Stimulated activated effector memory CD8-positive, alpha-beta T cell treated with anti-CD3 and anti-CD28 coated beads, Interleukin-12 subunit alpha, Interleukin-12 subunit beta, amount 100 ng/mL, for 72 hours (primary cell): ENCODE data around the gene NIM1K.
"Not testable (repeated sequence)": the region's sequence is repeated elsewhere in the genome, so short reads cannot be mapped to it uniquely, and the experiment has no call there.

Source experiments
- ATAC-seq: fragments of 150-1000 bp; cut with Tn5 transposase; 2 replicates; pipeline ENCODE4 v1.10.0; 2021
- DNase-seq, 2 donors: peaks; one replicate each; pipeline ENCODE4 v3.0.0; 2021 to 2022; ENCODE audit warnings: low spot score in 2 of 2
- H3K27ac Mint-ChIP-seq: one replicate; pipeline ENCODE4 v1.8.0; 2022; ENCODE audit warnings: mild to moderate bottlenecking, mixed read lengths
- H3K36me3 Mint-ChIP-seq: one replicate; pipeline ENCODE4 v1.8.0; 2022; ENCODE audit warnings: mild to moderate bottlenecking, mixed read lengths
- H3K4me1 Mint-ChIP-seq: one replicate; pipeline ENCODE4 v1.8.0; 2022; ENCODE audit warnings: mixed read lengths
- H3K4me3 Mint-ChIP-seq: one replicate; pipeline ENCODE4 v1.8.0; 2022; ENCODE audit warnings: mild to moderate bottlenecking, mixed read lengths
- H3K9me3 Mint-ChIP-seq: one replicate; pipeline ENCODE4 v1.8.0; 2022; ENCODE audit warnings: mixed read lengths

Gene NIM1K

DNA sequence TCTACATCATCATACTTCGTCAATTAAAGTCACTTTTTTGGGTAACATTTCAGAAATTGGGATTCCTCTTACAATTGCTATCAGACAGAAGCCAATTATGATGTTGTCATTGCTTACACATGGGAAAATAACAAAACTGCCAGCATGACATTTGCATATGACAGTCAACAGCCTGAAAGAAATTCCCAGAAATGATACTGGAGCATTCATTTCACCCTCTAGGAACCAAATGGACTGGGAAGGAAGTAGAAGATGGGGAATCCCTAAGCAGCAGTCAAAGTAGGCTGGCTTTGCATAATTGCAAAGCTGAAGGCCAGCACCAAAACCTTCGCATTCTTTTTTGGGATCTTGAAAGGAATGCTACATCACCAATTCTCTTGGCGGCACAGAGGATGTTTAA is 110.5 kb downstream of the NIM1K start:
- no peak overlapping the region for H3K27ac Mint-ChIP-seq
- H3K4me1 Mint-ChIP-seq = peaks cover 60% of the 10 kb centered on the region
- ATAC-seq (no peak), DNase-seq (no peak)
- H3K4me3 Mint-ChIP-seq = no peak overlapping the region
- peaks cover 100% of the 10 kb centered on the region for H3K36me3 Mint-ChIP-seq
- no peaks in the 10 kb centered on the region for H3K9me3 Mint-ChIP-seq

DNA sequence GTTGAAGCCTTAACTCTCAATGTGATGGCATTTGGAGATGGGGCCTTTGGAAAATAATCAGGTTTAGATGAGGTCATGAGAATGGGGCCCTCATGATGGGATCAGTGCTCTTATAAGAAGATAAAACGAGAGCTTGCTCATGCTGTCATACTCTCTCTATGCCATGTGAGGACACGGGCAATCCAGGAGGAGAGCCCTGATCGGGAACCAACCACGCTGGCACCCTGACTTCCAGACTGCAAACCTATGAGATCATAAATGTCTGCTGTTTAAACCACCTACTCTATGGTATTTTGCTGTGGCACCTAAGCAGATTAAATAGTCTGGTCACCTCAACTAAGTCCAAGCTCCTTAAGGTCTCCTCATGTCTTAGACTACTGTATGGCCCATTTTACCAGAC is 111.2 kb downstream of the NIM1K start:
- Mint-ChIP-seq H3K9me3 (no peaks in the 10 kb centered on the region), H3K36me3 (peaks cover 100% of the 10 kb centered on the region), H3K4me3 (peak overlapping the region; percentile 50), H3K27ac (peak overlapping the region; percentile 92), H3K4me1 (peaks cover 60% of the 10 kb centered on the region)
- ATAC-seq (no peak), DNase-seq (no peak)

DNA sequence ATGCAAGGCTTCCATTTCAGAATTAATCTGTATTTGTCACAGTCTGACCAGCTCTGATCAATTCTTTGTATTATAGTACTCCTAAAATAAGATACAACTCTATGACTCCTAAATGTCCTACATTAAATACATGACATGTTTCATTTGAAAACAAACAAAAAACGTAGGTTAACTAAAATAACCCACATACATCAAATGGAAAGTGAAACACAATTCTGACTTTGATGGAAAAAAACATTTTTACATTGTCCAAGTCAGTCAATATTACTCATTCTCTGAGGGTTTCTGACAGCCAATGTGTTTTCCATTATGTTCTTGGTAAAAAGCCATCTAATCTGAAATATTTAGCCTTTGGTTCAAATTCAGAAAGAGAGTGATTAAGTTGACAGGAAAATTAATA is 112.5 kb downstream of the NIM1K start:
- DNase-seq (no peak), ATAC-seq (peak; percentile 92)
- peak overlapping the region; percentile 50 for H3K4me3 Mint-ChIP-seq
- H3K4me1 Mint-ChIP-seq = peaks cover 68% of the 10 kb centered on the region
- H3K9me3 Mint-ChIP-seq = no peaks in the 10 kb centered on the region
- H3K36me3 Mint-ChIP-seq = peaks cover 100% of the 10 kb centered on the region
- peak overlapping the region; percentile 92 for H3K27ac Mint-ChIP-seq

DNA sequence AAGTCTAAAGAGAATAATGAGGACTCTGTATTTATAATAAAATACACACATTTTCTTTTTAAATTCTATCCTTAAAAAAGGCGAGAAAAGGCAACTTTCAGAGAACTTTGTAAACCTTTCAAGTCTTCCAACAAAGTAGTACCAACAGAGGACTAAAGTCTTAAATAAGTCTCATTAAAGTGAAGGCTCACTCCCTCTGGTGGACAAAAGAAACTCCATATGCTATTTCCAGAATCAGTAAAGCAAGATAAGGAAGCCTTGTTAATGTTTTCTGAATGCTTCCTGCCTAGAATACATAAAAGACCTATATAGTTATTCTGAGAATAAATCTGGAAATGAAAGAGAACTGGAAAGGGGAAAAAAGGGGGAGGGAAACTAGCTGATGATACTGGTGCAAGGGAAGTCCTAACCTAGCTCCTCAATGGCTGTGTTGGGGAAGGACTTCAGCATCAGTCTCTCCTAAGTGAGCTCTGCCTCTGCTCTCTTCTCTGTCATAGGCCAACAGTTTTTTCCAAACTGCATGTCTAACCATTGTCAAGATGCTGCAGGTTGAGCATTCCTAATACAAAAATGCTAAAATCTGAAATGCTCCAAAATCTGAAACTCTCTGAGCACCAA is 114.0 kb downstream of the NIM1K start:
- H3K4me1 Mint-ChIP-seq = peaks cover 65% of the 10 kb centered on the region

DNA sequence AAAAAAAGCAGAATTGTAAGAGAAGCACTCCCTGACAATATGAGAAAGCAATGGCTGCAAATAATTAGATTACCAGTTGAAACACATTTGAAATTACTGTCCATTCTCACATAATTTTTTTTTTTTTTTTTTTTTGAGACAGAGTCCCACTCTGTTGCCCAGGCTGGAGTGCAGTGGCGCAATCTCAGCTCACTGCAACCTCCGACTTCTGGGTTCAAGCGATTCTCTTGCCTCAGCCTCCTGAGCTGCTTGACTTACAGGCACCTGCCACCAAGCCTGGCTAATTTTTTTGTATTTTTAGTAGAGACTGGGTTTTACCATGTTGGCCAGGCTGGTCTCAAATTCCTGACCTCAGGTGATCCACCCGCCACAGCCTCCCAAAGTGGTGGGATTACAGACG is 114.9 kb downstream of the NIM1K start:
- not testable (repeated sequence) for ATAC-seq, H3K9me3 Mint-ChIP-seq, H3K27ac Mint-ChIP-seq, DNase-seq
- H3K4me1 Mint-ChIP-seq = peaks cover 60% of the 10 kb centered on the region
- H3K36me3 Mint-ChIP-seq = peaks cover 100% of the 10 kb centered on the region
- peak overlapping the region; percentile 98 for H3K4me3 Mint-ChIP-seq

More for the DNA sequence above, 114.0 kb downstream of the NIM1K start:
- Mint-ChIP-seq H3K9me3 (no peaks in the 10 kb centered on the region), H3K36me3 (peaks cover 100% of the 10 kb centered on the region), H3K4me3 (peak overlapping the region; percentile 98), H3K27ac (peak overlapping the region; percentile 17)
- ATAC-seq (no peak), DNase-seq (no peak)

DNA sequence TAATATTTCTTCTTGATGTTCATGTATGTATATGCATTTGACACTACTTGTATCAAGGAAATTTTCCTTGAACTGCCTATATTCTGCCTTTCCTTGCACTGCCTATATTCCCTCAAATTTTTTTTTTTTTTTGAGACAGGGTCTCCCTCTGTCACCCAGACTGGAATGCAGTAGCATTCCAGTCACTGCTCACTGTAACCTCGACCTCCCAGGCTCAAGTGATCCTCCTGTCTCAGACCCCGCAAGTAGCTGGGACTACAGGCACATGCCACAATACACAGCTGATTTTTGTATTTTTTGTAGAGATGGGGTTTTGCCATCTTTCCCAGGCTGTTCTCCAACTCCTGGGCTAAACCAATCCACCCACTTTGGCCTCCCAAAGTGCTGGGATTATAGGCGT is 117.1 kb downstream of the NIM1K start:
- H3K36me3 Mint-ChIP-seq = peaks cover 99% of the 10 kb centered on the region
- peak overlapping the region; percentile 82 for H3K27ac Mint-ChIP-seq
- H3K4me1 Mint-ChIP-seq = peaks cover 61% of the 10 kb centered on the region
- no peaks in the 10 kb centered on the region for H3K9me3 Mint-ChIP-seq
- no peak for ATAC-seq
- peak overlapping the region; percentile 98 for H3K4me3 Mint-ChIP-seq
- no peak for DNase-seq

DNA sequence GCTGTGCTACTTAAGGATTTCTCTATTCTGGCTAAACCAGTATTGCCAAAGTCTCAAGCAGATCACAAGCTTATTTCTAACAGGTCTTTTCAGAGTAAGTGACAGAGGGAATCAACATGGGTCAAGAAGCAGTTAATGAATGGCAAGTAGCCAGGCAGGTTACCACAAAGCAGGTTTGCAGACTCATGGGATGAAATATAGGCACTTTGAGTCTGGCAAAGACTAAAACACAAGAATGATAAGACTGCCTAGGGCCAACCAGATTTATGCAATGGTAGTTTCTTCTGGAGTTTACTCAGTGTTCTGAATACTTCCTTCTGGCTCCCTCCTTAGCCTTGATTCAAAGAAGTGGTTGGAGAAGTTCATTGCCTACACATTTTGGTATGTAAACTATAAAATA is 117.6 kb downstream of the NIM1K start:
- Mint-ChIP-seq H3K36me3 (peaks cover 94% of the 10 kb centered on the region), H3K9me3 (peaks cover 3% of the 10 kb centered on the region), H3K27ac (peak overlapping the region; percentile 82), H3K4me1 (peaks cover 61% of the 10 kb centered on the region), H3K4me3 (peak overlapping the region; percentile 98)
- no peak for ATAC-seq
- DNase-seq = no peak

DNA sequence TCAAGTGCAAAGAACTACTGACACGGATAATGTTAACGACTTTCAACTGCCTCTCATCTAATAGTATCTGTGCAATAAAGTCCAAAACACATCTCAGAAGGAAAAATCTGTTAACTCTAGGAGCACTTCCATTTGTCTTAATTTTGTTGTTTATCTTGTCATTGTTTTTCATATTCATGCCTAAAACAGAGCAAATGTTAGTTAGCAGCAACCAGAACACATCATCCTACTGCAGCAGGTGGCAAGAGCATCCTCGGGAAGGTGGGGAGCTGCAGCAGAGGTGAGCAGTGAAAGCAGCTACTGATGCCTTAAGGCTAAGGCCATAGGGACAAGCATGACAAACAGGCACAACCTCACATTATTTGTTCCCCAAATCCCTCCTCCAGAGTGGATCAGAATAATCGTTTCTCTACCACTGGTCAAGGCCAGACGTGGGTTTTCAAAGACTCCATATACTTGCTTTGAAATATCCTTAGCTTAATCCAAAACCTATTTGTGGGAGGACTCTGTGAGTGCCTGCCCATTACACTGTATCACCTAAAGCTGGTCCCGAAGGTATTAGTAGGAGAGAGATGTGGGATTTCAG is 120.1 kb downstream of the NIM1K start:
- peaks cover 51% of the 10 kb centered on the region for H3K4me1 Mint-ChIP-seq

DNA sequence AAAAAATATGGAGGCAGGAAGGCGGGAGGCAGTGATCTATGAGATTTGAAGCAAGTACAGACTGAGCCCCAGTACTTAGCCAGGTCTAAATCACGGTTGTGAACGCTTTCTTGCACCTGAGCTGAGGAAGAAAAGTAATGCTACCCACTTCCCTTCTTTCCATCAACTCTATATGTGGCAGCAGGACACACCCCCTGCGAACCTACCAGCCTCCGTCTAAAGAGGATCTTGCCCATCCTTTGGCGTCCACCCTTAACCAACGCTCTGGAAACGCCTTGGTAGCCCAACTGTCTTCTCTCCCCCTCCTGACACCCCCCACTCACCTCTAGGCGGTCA is 120.6 kb downstream of the NIM1K start:
- peaks cover 64% of the 10 kb centered on the region for H3K36me3 Mint-ChIP-seq
- H3K27ac Mint-ChIP-seq = peak overlapping the region; percentile 95
- peak overlapping the region; percentile 98 for H3K4me3 Mint-ChIP-seq
- peaks cover 50% of the 10 kb centered on the region for H3K4me1 Mint-ChIP-seq
- DNase-seq (no peak), ATAC-seq (peak; percentile 1)
- peaks cover 4% of the 10 kb centered on the region for H3K9me3 Mint-ChIP-seq

More for the DNA sequence above, 120.1 kb downstream of the NIM1K start:
- ATAC-seq (no peak), DNase-seq (no peak)
- Mint-ChIP-seq H3K27ac (peak overlapping the region; percentile 95), H3K9me3 (peaks cover 4% of the 10 kb centered on the region), H3K4me3 (peak overlapping the region; percentile 98), H3K36me3 (peaks cover 69% of the 10 kb centered on the region)

DNA sequence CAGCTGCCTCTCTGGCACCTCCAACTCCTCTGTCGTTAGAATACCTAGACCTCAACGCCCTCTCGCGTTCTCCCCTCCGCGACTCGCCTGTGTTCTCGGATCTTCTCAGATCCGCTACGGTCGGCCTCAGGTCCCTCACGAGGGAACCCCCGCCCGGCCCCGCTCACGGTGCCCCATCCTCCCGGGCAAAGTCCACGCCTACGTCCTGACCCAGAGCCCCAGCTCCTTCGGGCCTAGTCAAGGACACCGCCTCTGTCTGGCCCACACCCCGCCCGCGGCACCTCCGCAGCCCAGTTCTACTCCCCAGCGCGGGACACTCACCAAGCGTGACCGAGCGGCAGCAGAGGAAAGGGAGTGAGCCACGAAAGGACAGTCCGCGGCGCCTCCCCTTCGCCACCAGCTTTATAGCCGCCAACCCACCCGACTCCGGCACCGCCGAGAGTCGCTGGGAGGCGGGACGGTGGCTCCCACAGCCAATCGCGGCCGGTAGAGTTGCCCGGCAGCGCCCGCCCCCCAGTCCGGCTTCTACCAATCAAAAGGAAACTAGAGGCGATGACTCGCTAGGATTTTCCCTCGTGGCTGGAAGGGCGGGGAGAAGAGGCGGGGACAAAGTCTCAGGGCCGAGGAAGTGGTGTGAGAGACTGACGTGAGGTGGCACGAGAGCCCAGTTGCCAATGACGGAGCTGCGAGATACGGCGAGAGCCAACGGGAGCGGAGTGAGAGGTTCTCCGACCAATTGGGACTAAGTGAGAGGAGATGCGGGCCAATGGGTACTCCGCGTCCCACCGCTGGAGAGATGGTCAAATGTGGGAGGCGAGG is 121.2 kb downstream of the NIM1K start, which contains the start of gene HMGCS1:
Gene HMGCS1, minus strand, starts transcription at position 378 of the 819 bp plus-strand sequence. CDS start 14,447 bp downstream, outside the sequence.
- Mint-ChIP-seq H3K36me3 (peaks cover 58% of the 10 kb centered on the region), H3K27ac (peak within 1 kb of the TSS; percentile 95), H3K9me3 (peaks cover 4% of the 10 kb centered on the region), H3K4me1 (peaks cover 50% of the 10 kb centered on the region), H3K4me3 (peak within 1 kb of the TSS; percentile 98)
- peak; percentile 91 to 97 for DNase-seq
- peak; percentile 93 for ATAC-seq

DNA sequence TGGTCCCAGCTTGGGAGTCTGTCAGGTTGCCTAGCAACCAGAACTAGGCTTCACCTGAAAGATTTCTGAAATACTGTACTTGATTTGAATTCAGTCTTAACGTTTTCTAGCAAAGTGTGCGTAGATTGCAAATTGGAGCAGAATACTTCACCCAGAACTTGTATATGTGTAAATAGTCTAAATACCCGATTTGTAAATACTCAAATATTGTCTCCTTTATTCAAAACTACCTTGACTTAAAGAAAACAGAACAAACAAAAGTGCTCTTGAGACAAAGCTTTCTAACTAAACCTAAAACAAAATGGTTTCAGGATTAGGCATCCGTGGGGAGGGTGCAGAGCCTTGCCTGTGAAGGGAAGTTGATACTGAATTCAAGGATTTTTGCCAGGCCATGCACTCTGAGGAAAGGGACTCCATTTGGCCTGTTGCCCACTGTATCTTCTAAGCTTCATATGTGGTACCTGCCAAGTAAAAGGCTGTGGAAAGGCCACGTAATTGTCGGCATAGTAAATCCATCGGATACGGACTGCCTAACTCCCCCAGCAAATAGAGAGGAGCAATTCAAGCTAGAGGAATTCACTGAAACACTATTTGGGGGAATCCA is 121.9 kb downstream of the NIM1K start:
- Mint-ChIP-seq H3K27ac (peak overlapping the region; percentile 95), H3K4me1 (peaks cover 48% of the 10 kb centered on the region), H3K9me3 (peaks cover 4% of the 10 kb centered on the region), H3K4me3 (peak overlapping the region; percentile 98), H3K36me3 (peaks cover 51% of the 10 kb centered on the region)
- no peak for ATAC-seq
- DNase-seq = peak in 1 of 2 donors; percentile 61

DNA sequence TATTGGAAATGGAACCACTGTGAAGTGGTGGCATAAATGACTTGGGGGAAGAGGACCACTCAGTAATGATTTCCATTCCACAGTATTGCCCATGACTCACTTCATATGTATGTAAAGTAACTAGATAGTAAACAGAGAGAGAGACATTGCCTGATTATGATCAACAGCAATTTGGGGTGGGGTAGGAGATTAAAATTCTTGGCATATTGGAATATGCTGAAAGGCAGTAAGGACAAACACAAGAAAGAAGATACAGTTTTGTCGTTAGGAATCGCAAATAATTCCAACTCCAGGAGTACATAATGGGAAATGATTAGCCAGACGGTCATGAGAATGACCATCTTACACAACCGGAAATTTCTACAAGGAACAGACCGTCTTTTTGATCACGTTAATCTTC is 122.7 kb downstream of the NIM1K start:
- Mint-ChIP-seq H3K4me3 (peak overlapping the region; percentile 98), H3K36me3 (peaks cover 43% of the 10 kb centered on the region), H3K4me1 (peaks cover 41% of the 10 kb centered on the region), H3K9me3 (peaks cover 4% of the 10 kb centered on the region), H3K27ac (peak overlapping the region; percentile 95)
- DNase-seq (no peak), ATAC-seq (no peak)

DNA sequence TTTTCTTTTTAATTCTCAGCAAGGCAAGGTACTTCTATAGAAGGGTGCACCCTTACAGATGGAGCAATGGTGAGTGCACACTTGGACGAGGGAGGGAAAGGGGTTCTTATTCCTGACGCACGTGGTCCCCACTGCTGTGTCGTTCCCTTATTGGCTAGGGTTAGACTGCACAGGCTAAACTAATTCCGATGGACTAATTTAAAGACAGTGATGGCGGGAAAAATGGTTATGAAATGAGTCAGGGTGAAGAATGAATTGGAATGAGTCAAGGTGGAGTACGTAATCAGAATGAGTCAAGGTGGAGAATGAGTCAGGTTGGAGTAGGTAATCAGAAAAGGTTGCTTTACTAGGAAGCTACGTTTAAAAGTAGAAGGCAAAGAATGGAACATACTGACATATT is 123.2 kb downstream of the NIM1K start:
- Mint-ChIP-seq H3K4me1 (peaks cover 41% of the 10 kb centered on the region), H3K27ac (peak overlapping the region; percentile 95), H3K36me3 (peaks cover 38% of the 10 kb centered on the region), H3K4me3 (peak overlapping the region; percentile 98), H3K9me3 (peaks cover 4% of the 10 kb centered on the region)
- ATAC-seq (peak; percentile 46), DNase-seq (peak; percentile 19 to 74)

DNA sequence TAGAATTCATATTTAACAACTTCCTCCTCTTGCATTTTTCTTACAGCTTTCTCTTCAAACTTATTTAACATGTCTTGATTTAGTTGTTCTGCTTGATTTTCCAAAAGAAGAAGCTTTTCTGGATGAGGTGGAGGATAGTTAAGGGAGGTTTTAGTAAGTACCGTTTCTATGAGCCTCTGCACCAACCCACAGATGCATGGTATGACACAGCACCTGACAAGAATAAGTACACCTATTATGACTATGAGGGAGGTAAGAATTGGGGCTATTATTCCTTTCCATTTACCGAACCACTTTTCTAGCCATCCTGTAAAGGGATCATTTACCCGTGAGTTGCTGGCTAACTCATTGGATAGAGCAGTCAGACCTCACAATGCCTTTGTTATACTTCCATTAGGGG is 123.7 kb downstream of the NIM1K start:
- DNase-seq = peak in 1 of 2 donors; percentile 55
- Mint-ChIP-seq H3K27ac (peak overlapping the region; percentile 95), H3K4me1 (peaks cover 41% of the 10 kb centered on the region)

DNA sequence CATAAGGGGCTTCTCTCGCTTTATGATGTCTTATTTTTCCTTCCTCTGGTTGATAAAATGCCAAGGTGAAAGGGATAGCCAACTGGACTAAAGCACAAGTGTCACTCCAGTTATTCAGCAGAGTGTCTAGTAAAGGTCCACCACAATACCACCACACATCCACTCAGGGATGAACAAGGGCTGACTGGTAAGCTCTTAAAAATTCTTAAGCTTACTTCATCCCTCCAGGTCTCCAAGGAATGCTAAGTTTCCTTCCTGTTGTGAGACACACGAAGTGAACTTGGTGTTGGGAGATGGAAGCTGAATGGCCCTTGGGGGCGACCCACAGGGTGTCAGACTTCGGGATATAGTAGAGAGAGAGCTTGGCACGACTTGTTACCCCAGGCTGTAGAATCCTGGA is 124.4 kb downstream of the NIM1K start:
- Mint-ChIP-seq H3K27ac (peak overlapping the region; percentile 95), H3K9me3 (peaks cover 4% of the 10 kb centered on the region), H3K4me3 (peak overlapping the region; percentile 98), H3K36me3 (peaks cover 26% of the 10 kb centered on the region), H3K4me1 (peaks cover 41% of the 10 kb centered on the region)
- DNase-seq = no peak
- no peak for ATAC-seq

More for the DNA sequence above, 123.7 kb downstream of the NIM1K start:
- ATAC-seq = no peak
- Mint-ChIP-seq H3K4me3 (peak overlapping the region; percentile 98), H3K36me3 (peaks cover 34% of the 10 kb centered on the region), H3K9me3 (peaks cover 4% of the 10 kb centered on the region)
